Ishikawa (cell line): Measurements from ENCODE around the gene GRID1.

Experiments used
- CEBPB ChIP-seq: IDR thresholded peaks from 2 replicates; pipeline ENCODE4 v1.6.1; 2012
- EP300 ChIP-seq: IDR thresholded peaks from 2 replicates; pipeline ENCODE4 v1.6.1; 2012; ENCODE audit warnings: borderline replicate concordance
- MAX ChIP-seq: IDR thresholded peaks from 2 replicates; pipeline ENCODE4 v1.6.1; 2012
- NFIC ChIP-seq: IDR thresholded peaks from 2 replicates; pipeline ENCODE4 v1.6.1; 2012
- RAD21 ChIP-seq: IDR thresholded peaks from 2 replicates; pipeline ENCODE4 v1.6.1; 2012; ENCODE audit warnings: low read depth
- REST ChIP-seq: IDR thresholded peaks from 2 replicates; pipeline ENCODE4 v1.6.1; 2012; ENCODE audit warnings: low read depth, mild to moderate bottlenecking
- TAF1 ChIP-seq: IDR thresholded peaks from 2 replicates; pipeline ENCODE4 v1.6.1; 2012; ENCODE audit warnings: low read depth, mild to moderate bottlenecking
- TCF12 ChIP-seq: IDR thresholded peaks from 2 replicates; pipeline ENCODE4 v1.6.1; 2012; ENCODE audit warnings: low read depth
- TEAD4 ChIP-seq: IDR thresholded peaks from 2 replicates; pipeline ENCODE4 v1.6.1; 2012
- YY1 ChIP-seq: IDR thresholded peaks from 2 replicates; pipeline ENCODE4 v1.6.1; 2012; ENCODE audit warnings: low read depth
- ZBTB7A ChIP-seq: IDR thresholded peaks from 2 replicates; pipeline ENCODE4 v1.6.1; 2012; ENCODE audit warnings: low read depth

DNA sequence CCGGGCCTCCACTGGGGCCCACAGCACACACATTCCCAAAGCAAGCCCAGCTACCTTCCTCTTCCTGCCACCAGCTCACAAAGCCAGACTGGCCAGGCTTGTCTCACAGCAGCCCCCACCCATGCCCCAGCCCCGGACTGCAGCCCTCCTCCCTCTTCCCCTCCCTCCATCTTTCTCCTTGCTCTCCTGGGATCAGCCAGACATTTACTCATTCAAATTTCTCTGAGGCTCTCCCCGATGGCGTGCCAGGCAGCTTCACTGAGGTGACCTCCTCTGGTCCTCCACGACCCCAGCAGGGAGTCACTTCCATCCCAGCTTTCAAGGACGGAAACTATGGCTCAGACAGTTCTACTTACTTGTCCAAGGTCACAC is 187.5 kb downstream of the GRID1 start:
- TF ChIP-seq TAF1 = no peak
- no peak for TF ChIP-seq ZBTB7A
- TF ChIP-seq TEAD4 = no peak
- TF ChIP-seq MAX = no peak
- TF ChIP-seq EP300 = no peak
- no peak for TF ChIP-seq REST
- TF ChIP-seq NFIC = no peak
- TF ChIP-seq YY1 = no peak
- no peak for TF ChIP-seq RAD21
- TF ChIP-seq CEBPB = no peak
- TF ChIP-seq TCF12 = no peak
